GM03348 (cell line): ENCODE data around the gene TYW1.
"Not testable (repeated sequence)": the region's sequence is repeated elsewhere in the genome, so short reads cannot be mapped to it uniquely, and the experiment has no call there.

ENCODE experiments used
- DNase-seq: peaks from one replicate; pipeline ENCODE4 v3.0.0; 2012; ENCODE audit warnings: low spot score

The TYW1 gene

GRCh38 chr7:66994691-66995049, 2.0 kb upstream of the TYW1 start:
- peak; percentile 48 for DNase-seq

GRCh38 chr7:66995050-66995776, 1.4 kb upstream of the TYW1 start, which contains the start of gene SBDS:
SBDS (minus strand) TSS chr7:66995586; CDS start chr7:66995417, 169 bp downstream.
- peak; percentile 85 for DNase-seq

GRCh38 chr7:67000601-67001258, 4.1 kb downstream of the TYW1 start:
- DNase-seq, result not testable (repeated sequence)

DNA sequence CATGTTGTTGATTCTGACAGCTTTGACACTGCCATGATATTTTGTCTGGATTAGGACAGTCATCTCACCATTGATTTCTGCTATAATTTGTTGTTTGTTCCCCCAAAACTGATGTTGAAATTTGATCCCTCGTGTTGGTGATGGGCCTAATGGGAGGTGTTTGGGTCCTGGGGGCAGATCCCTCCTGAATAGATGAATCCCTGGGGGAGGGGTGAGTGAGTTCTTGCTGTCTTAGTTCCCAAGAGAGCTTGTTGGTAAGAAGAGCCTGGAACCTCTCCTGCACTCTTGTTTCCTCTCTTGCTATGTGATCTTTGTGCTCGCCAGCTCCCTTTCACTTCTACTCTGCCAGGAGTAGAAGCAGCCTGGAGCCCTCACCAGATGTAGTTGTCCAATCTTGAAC, 7.5 kb downstream of the TYW1 start:
- not testable (repeated sequence) for DNase-seq

DNA sequence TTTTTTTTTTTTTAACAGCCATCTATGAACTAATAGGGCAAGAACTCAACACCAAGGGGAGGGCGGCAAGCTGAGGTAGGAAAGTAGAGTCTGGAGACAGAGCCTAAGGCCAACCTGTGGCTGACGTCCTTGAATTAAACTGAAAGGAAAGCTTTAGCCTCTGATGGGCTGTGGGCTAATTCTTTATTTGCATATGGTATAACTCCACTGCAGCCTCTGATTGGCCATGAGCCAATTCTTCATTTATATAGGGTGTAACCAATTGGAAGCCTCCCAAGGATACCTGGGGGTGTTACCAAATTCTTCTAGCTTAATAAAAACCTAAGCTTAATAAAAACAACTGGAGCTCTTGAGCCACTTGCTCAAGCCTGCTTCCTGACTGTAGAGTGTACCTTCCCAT, 10.3 kb downstream of the TYW1 start:
- DNase-seq, result no peak

GRCh38 chr7:67008260-67008659, 11.6 kb downstream of the TYW1 start:
- no peak for DNase-seq

DNA sequence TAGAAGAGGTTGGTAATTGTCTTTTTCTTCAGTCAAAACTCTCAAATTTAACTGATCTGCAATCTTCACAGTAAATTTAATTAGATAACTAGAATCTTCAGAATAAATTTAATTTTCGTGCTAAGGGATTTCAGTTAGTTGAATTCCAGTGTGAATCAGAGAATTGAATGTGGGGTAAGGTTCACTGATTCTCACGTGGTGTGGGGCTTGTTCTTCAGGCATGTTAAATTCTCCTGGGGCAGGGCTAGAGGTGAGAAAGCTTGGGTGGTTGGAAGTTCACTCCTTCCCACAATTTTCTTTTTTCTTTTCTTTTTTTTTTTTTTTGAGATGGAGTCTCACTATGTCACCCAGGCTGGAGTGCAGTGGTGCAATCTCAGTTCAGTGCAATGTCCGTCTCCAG, 13.0 kb downstream of the TYW1 start:
- DNase-seq, result not testable (repeated sequence)

DNA sequence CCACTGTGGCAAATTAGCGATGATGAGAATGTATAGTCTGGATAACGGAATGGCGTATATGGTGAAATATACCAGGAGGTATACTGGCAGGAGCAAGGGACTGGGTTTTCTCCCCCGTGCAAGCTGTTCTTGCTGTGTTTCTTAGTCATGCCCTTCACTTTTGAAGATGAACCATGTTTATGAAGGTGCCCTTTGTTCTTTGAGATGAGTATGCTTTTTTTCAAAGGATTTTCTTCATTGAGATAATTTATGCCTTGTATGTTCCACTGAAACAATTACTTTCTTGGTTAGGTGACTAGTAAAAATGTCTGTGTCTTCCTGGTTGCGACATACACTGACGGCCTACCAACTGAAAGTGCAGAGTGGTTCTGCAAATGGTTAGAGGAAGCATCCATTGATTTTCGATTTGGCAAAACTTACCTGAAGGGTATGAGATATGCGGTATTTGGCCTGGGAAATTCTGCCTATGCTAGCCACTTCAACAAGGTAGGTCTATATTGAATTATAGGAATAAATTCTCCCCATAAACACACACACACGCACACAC, 17.5 kb downstream of the TYW1 start:
- DNase-seq, result not testable (repeated sequence)

- not testable (repeated sequence) for DNase-seq
These were observed 21.3 kb downstream of the TYW1 start for GRCh38 chr7:67017971-67018370.

GRCh38 chr7:67018940-67019339, 22.3 kb downstream of the TYW1 start:
- no peak for DNase-seq

GRCh38 chr7:67019562-67020390, 23.1 kb downstream of the TYW1 start:
- peak; percentile 47 for DNase-seq

GRCh38 chr7:67021260-67021659, 24.6 kb downstream of the TYW1 start:
- DNase-seq, result no peak

GRCh38 chr7:67022511-67022910, 25.9 kb downstream of the TYW1 start:
- DNase-seq, result peak; percentile 12

DNA sequence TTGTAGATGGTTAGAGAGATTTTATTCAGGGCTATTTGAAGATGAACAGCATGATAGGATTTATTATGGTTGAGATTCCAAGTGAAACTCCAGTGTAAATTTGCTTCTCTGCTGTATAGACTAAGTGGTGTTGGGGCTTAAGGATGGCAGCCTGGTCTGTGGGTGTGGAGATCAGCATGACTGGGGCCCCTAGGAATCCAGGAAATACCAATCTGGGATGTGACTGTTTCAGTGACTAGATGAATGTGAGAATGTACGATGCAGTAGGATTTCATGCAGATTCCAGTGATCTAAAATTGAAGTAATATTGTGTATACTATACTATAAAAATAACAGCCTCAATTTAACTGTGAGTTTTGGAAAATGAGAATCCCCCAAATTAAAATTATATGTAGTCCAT, 28.8 kb downstream of the TYW1 start:
- not testable (repeated sequence) for DNase-seq

GRCh38 chr7:67031685-67032084, 35.1 kb downstream of the TYW1 start:
- not testable (repeated sequence) for DNase-seq

- DNase-seq, result no peak
These were observed 36.6 kb downstream of the TYW1 start for GRCh38 chr7:67033251-67033650.

GRCh38 chr7:67036432-67037395, 40.1 kb downstream of the TYW1 start:
- not testable (repeated sequence) for DNase-seq

DNA sequence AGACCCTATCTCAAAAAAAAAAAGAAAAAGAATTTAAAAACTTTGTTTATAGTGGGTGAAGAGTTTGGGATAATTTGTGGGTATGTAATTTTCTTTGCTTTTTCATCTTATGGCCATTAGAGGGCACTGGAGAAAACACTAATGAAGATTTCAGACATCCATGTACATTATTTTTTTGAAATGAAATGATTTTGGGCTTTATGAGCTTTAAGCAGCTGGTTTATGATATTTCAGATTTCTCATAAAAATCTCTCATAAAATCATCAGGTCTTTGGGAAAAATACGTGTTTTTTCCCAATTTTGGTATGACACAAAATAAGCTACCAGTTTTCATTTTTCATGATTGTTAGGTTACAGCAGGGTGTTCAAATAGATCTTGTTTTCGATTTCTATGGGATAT, 44.2 kb downstream of the TYW1 start:
- not testable (repeated sequence) for DNase-seq

DNA sequence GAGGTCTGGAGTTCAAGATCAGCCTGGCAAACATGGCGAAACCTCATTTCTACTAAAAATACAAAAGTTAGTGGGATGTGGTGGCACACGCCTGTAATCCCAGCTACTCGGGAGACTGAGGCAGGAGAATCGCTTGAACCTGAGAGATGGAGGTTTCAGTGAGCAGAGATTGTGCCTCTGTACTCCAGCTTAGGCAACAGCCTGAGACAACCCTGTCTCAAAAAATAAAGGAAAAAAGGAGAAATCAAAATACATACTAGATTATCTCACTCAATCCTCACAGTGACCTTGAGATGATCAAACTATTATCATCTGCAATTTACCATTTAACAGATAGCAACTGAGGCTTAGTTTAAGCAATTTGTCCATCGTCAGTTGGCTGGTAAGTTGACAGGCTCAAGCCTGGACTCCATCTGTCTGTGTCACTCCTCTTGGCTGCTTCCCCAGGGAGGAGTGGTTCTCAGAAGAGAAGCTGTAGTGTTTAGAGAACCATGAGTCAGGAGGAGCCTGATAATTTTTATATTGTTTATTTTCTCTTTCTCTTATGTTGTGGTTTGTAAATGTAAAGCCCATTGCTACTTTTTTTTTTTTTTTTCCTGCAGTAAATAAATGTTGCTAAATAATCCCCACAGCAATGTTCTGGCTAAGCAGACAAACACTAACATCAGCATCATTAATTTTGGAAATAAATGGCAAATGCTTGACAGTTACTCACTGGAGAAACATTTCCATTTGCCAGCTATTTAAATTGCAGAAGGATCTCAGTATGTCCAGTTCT, 46.3 kb downstream of the TYW1 start:
- DNase-seq, result peak; percentile 20

DNA sequence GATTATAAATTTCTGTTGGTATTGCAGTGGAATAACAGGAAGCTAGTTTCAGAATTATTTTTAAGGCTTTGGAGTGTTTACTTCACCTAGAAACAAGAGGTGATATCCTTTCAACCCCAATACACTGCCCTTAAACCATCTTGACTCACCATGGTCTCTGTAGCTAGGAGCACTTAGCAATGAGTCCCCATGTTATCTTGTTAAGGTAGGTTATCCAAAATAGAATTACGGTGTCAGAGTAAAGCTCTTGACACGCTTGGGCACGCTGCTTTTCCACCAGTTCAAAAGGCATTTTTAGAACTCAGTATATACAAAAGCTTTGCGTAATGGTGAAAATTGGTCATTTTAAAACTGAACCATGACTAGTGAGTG, 46.9 kb downstream of the TYW1 start:
- not testable (repeated sequence) for DNase-seq
